Caco-2 (cell line): Measurements from ENCODE around the gene C2orf81. TPM values are rescaled to one million over a fixed set of nuclear protein-coding genes. Genes with fewer than 3 reads are reported as not detected.

Experiments
- BruUV-seq: library from RNA; stranded (reverse); fragments of 400-500 nt; replicated peaks from 2 replicates; lab custom pipeline; 2021; lab: Mats Ljungman, UMichigan
- CTCF ChIA-PET: fragments of 300-600 bp; sonication (Branson Sonifier 250); formaldehyde crosslinking; loops from one replicate; lab custom pipeline; 2022; ENCODE audit warnings: antibody characterized with exemption; lab: Charles Lee
- POLR2A ChIA-PET: fragments of 300-600 bp; sonication (Branson Sonifier 250); formaldehyde crosslinking; loops from one replicate; lab custom pipeline; 2022; ENCODE audit warnings: antibody characterized with exemption; lab: Charles Lee
- DNase-seq, 2 experiments: peaks; one replicate each; pipeline versions ENCODE4 v3.0.0 to v3.0.0-alpha.2; 2020 to 2022
- H3K27me3 ChIP-seq: replicated peaks from 2 replicates; pipeline ENCODE4 v1.6.0; 2011; ENCODE audit warnings: low read length; ENCODE audit not compliant: control insufficient read depth, insufficient read depth
- H3K36me3 ChIP-seq: 2 replicates; pipeline ENCODE4 v1.5.1; 2011; ENCODE audit warnings: low read length; ENCODE audit not compliant: control insufficient read depth, insufficient read depth
- H3K4me1 ChIP-seq: fragments of 250-450 bp; sonication (Bioruptor Pico); 2 replicates; pipeline ENCODE4 v1.5.1; 2020; ENCODE audit warnings: mild to moderate bottlenecking
- H3K4me3 ChIP-seq: 2 replicates; pipeline ENCODE4 v1.5.1; 2011; ENCODE audit warnings: low read depth, mild to moderate bottlenecking, control low read depth, low read length
- H3K9me3 ChIP-seq: fragments of 250-450 bp; sonication (Bioruptor Pico); 2 replicates; pipeline ENCODE4 v1.5.1; 2020; ENCODE audit warnings: mild to moderate bottlenecking, moderate library complexity
- H3K27ac Mint-ChIP-seq: one replicate; pipeline ENCODE4 v1.8.0; 2022; ENCODE audit warnings: mixed read lengths; ENCODE audit not compliant: unreplicated experiment
- H3K27me3 Mint-ChIP-seq: one replicate; pipeline ENCODE4 v1.8.0; 2022; ENCODE audit warnings: mixed read lengths; ENCODE audit not compliant: insufficient read depth, unreplicated experiment
- H3K36me3 Mint-ChIP-seq: one replicate; pipeline ENCODE4 v1.8.0; 2022; ENCODE audit warnings: mild to moderate bottlenecking, mixed read lengths; ENCODE audit not compliant: insufficient read depth, unreplicated experiment
- H3K4me1 Mint-ChIP-seq: one replicate; pipeline ENCODE4 v1.8.0; 2022; ENCODE audit warnings: low read depth, mixed read lengths; ENCODE audit not compliant: unreplicated experiment
- H3K4me3 Mint-ChIP-seq: one replicate; pipeline ENCODE4 v1.8.0; 2022; ENCODE audit warnings: mild to moderate bottlenecking, moderate library complexity, mixed read lengths; ENCODE audit not compliant: unreplicated experiment
- H3K9me3 Mint-ChIP-seq: one replicate; pipeline ENCODE4 v1.8.0; 2022; ENCODE audit warnings: mixed read lengths; ENCODE audit not compliant: unreplicated experiment
- CTCF ChIP-seq, 2 experiments: fragments of 200-600 bp in 1 of 2; IDR thresholded peaks; 1 replicate in 1 of 2; 2 replicates in 1 of 2; pipeline versions ENCODE4 v1.5.1 to v1.8.0; 2011 to 2022; ENCODE audit warnings: antibody characterized with exemption in 1 of 2, control low read depth in 1 of 2, inconsistent platforms in 1 of 2, low read depth in 1 of 2, low read length in 1 of 2, mild to moderate bottlenecking in 1 of 2, moderate library complexity in 1 of 2; ENCODE audit not compliant: insufficient read depth in 1 of 2, severe bottlenecking in 1 of 2, unreplicated experiment in 1 of 2
- intact Hi-C: fragments of 100-400 bp; cut with micrococcal nuclease; formaldehyde crosslinking; loops from one replicate; pipeline ENCODE4 v1.10.0; 2022; ENCODE audit not compliant: unreplicated experiment
- total RNA-seq: library from RNA; stranded (reverse); gene quantifications from 2 replicates; pipeline ENCODE4 v1.2.3, GENCODE V29; 2022

C2orf81 gene
- total RNA-seq, 1 experiment from 2014 or later = 0.84 TPM

- H3K9me3 ChIP-seq = no peaks in the 10 kb centered on the region
- Mint-ChIP-seq H3K27me3 (peaks cover 12% of the 10 kb centered on the region), H3K4me3 (no peak overlapping the region), H3K27ac (no peak overlapping the region), H3K36me3 (peaks cover 35% of the 10 kb centered on the region), H3K9me3 (no peaks in the 10 kb centered on the region), H3K4me1 (peaks cover 14% of the 10 kb centered on the region)
- H3K27me3 ChIP-seq = no peaks in the 10 kb centered on the region
- DNase-seq = no peak
- H3K4me1 ChIP-seq = no peaks in the 10 kb centered on the region
- no peak overlapping the region for H3K4me3 ChIP-seq
- intact Hi-C loops = no loop called here
- POLR2A ChIA-PET = no interaction called here
- no peaks in the 10 kb centered on the region for H3K36me3 ChIP-seq
- TF ChIP-seq CTCF (IDR thresholded peaks at IDR 0.05; ENCODE audit: insufficient read depth in 1 of 2, low read depth in 1 of 2, low read length in 1 of 2, severe bottlenecking in 1 of 2, unreplicated experiment in 1 of 2) = no peak
- CTCF ChIA-PET = no interaction called here
- no TSS peak for BruUV-seq
These were observed 1.4 kb downstream of the C2orf81 start for GRCh38 chr2:74420006-74420405.

- H3K27me3 Mint-ChIP-seq = peaks cover 12% of the 10 kb centered on the region
- Histone ChIP-seq H3K36me3 (no peaks in the 10 kb centered on the region), H3K4me3 (no peak overlapping the region), H3K9me3 (no peaks in the 10 kb centered on the region), H3K27me3 (no peaks in the 10 kb centered on the region), H3K4me1 (no peaks in the 10 kb centered on the region)
- intact Hi-C loops = no loop called here
- ChIA-PET POLR2A (no interaction called here), CTCF (interaction anchor here (1.0 kb wide), 1 partner anchor 84 kb away, joined by 3 read pairs; no protein-coding TSS in a partner anchor)
- H3K4me3 Mint-ChIP-seq = no peak overlapping the region
- TF ChIP-seq CTCF (IDR thresholded peaks at IDR 0.05; ENCODE audit: insufficient read depth in 1 of 2, low read depth in 1 of 2, low read length in 1 of 2, severe bottlenecking in 1 of 2, unreplicated experiment in 1 of 2) = no peak
- H3K4me1 Mint-ChIP-seq = peaks cover 14% of the 10 kb centered on the region
- H3K9me3 Mint-ChIP-seq = no peaks in the 10 kb centered on the region
- H3K36me3 Mint-ChIP-seq = peaks cover 28% of the 10 kb centered on the region
- no peak overlapping the region for H3K27ac Mint-ChIP-seq
- no TSS peak for BruUV-seq
- no peak for DNase-seq
These were observed 2.1 kb downstream of the C2orf81 start for GRCh38 chr2:74419345-74419744.

- no peaks in the 10 kb centered on the region for H3K4me1 ChIP-seq
- no peak for TF ChIP-seq CTCF (IDR thresholded peaks at IDR 0.05; ENCODE audit: insufficient read depth in 1 of 2, low read depth in 1 of 2, low read length in 1 of 2, severe bottlenecking in 1 of 2, unreplicated experiment in 1 of 2)
- no peaks in the 10 kb centered on the region for H3K36me3 ChIP-seq
- no peak overlapping the region for H3K4me3 ChIP-seq
- intact Hi-C loops = no loop called here
- Mint-ChIP-seq H3K36me3 (peaks cover 23% of the 10 kb centered on the region), H3K4me1 (peaks cover 14% of the 10 kb centered on the region), H3K9me3 (no peaks in the 10 kb centered on the region), H3K4me3 (no peak overlapping the region), H3K27ac (no peak overlapping the region), H3K27me3 (peaks cover 12% of the 10 kb centered on the region)
- POLR2A ChIA-PET = no interaction called here
- no peaks in the 10 kb centered on the region for H3K9me3 ChIP-seq
- H3K27me3 ChIP-seq = no peaks in the 10 kb centered on the region
- no peak for DNase-seq
- no TSS peak for BruUV-seq
- CTCF ChIA-PET = interaction anchor here (1.0 kb wide), 1 partner anchor 83 kb away, joined by 3 read pairs; no protein-coding TSS in a partner anchor
These were observed 3.1 kb downstream of the C2orf81 start for GRCh38 chr2:74418312-74418711.
